Pulmonary artery endothelial cell (primary cell): ENCODE data around the gene CELF4. TPM values are rescaled to one million over a fixed set of nuclear protein-coding genes. Genes with fewer than 3 reads are reported as not detected.

Experiments used
- DNase-seq: peaks from one replicate; pipeline ENCODE4 v3.0.0-alpha.2; 2011; ENCODE audit warnings: low read depth, low spot score
- total RNA-seq: library from RNA; depleted of rRNA; stranded (reverse); fragments of >200 nt; gene quantifications from 2 replicates; pipeline ENCODE4 v1.2.3, GENCODE V29; 2014

The CELF4 gene
- total RNA-seq, 1 donor from 2014 or later: not detected

- DNase-seq: no peak
Measured at GRCh38 chr18:37242091-37242490, 323.5 kb downstream of the CELF4 start.

GRCh38 chr18:37238282-37239108 lies 327.1 kb downstream of the CELF4 start:
- DNase-seq: no peak

- DNase-seq: no peak
Measured at GRCh38 chr18:37235583-37235982, 330.0 kb downstream of the CELF4 start.

- no peak for DNase-seq
Measured at GRCh38 chr18:37231251-37231650, 334.3 kb downstream of the CELF4 start.

- DNase-seq: no peak
Measured at GRCh38 chr18:37230768-37231167, 334.8 kb downstream of the CELF4 start.

- DNase-seq: no peak
Measured at GRCh38 chr18:37225279-37225678, 340.3 kb downstream of the CELF4 start.

- DNase-seq: no peak
Measured at GRCh38 chr18:37222999-37223378, 342.6 kb downstream of the CELF4 start.

GRCh38 chr18:37222354-37222998 lies 343.1 kb downstream of the CELF4 start:
- no peak for DNase-seq

GRCh38 chr18:37219257-37219656 lies 346.3 kb downstream of the CELF4 start:
- DNase-seq: no peak

GRCh38 chr18:37218022-37218590 lies 347.5 kb downstream of the CELF4 start:
- DNase-seq: no peak

GRCh38 chr18:37210781-37211180 lies 354.8 kb downstream of the CELF4 start:
- no peak for DNase-seq

- DNase-seq: no peak
Measured at GRCh38 chr18:37207343-37207742, 358.3 kb downstream of the CELF4 start.

- DNase-seq: no peak
Measured at GRCh38 chr18:37199741-37200140, 365.9 kb downstream of the CELF4 start.
